B cell (primary cell): Measurements from ENCODE around the gene FAM83B. TPM values are rescaled to one million over a fixed set of nuclear protein-coding genes. Genes with fewer than 3 reads are reported as not detected.

ENCODE experiments used
- ATAC-seq: fragments of 200-7000 bp; cut with Tn5 transposase; one replicate; pipeline ENCODE4 v1.10.0; 2021; ENCODE audit warnings: low read depth, mild to moderate bottlenecking, moderate number of reproducible peaks, moderate library complexity
- CTCF ChIA-PET: fragments of 350-600 bp; sonication (Branson Sonifier 250); formaldehyde crosslinking; loops from one replicate; lab custom pipeline; 2021; ENCODE audit warnings: antibody characterized with exemption, inconsistent platforms; lab: Charles Lee
- POLR2A ChIA-PET: fragments of 350-600 bp; sonication (Branson Sonifier 250); formaldehyde crosslinking; loops from one replicate; lab custom pipeline; 2021; ENCODE audit warnings: antibody characterized with exemption; lab: Charles Lee
- DNase-seq: peaks from one replicate; pipeline ENCODE4 v3.0.0; 2013
- H2AFZ ChIP-seq: 2 replicates; pipeline ENCODE4 v1.6.1; 2012; ENCODE audit warnings: mild to moderate bottlenecking, low read depth, low read length; ENCODE audit not compliant: insufficient read depth, poor library complexity, severe bottlenecking
- H3K27ac ChIP-seq, 2 donors: 1 replicate in 1 of 2; 2 replicates in 1 of 2; pipeline ENCODE4 v1.5.1; 2012 to 2013; ENCODE audit warnings: low read length in 2 of 2, mild to moderate bottlenecking in 2 of 2, moderate library complexity in 1 of 2
- H3K27me3 ChIP-seq, 4 experiments: fragments of 200-600 bp in 1 of 4; sonication (generic) in 1 of 4; replicated peaks in 1 of 4; 1 replicate in 2 of 4; 2 replicates in 2 of 4; pipeline versions ENCODE4 v1.6.1 to v1.7.0; 2013 to 2016; ENCODE audit warnings: low read length in 3 of 4, mild to moderate bottlenecking in 2 of 4, mixed read lengths in 1 of 4, moderate library complexity in 1 of 4; ENCODE audit not compliant: insufficient read depth in 4 of 4, control insufficient read depth in 3 of 4; ENCODE audit errors: control extremely low read depth in 1 of 4
- H3K36me3 ChIP-seq, 2 experiments: replicated peaks in 1 of 2; 1 replicate in 1 of 2; 2 replicates in 1 of 2; pipeline versions ENCODE4 v1.6.1 to v1.7.1; 2013; ENCODE audit warnings: low read length in 1 of 2; ENCODE audit not compliant: insufficient read depth in 2 of 2, control insufficient read depth in 1 of 2; ENCODE audit errors: control extremely low read depth in 1 of 2, extremely low read depth in 1 of 2
- H3K4me1 ChIP-seq, 2 donors: fragments of 200-600 bp in 1 of 2; sonication (generic) in 1 of 2; 1 replicate in 1 of 2; 2 replicates in 1 of 2; pipeline versions ENCODE4 v1.5.1 to v1.6.1; 2013 to 2017; ENCODE audit warnings: low read length in 2 of 2; ENCODE audit not compliant: control insufficient read depth in 2 of 2, insufficient read depth in 2 of 2
- H3K4me2 ChIP-seq: replicated peaks from 2 replicates; pipeline ENCODE3; 2012; ENCODE audit warnings: mild to moderate bottlenecking, low read depth, low read length; ENCODE audit not compliant: poor library complexity, severe bottlenecking
- H3K4me3 ChIP-seq, 5 experiments: fragments of 200-600 bp in 1 of 5; sonication (generic) in 1 of 5; 1 replicate in 3 of 5; 2 replicates in 2 of 5; pipeline versions ENCODE4 v1.5.1 to v1.7.0; 2011 to 2016; ENCODE audit warnings: low read length in 4 of 5, mild to moderate bottlenecking in 4 of 5, low read depth in 2 of 5, control low read depth in 1 of 5, moderate library complexity in 1 of 5; ENCODE audit not compliant: insufficient read depth in 1 of 5; ENCODE audit errors: control extremely low read depth in 1 of 5, extremely low read depth in 1 of 5
- H3K79me2 ChIP-seq: fragments of 200-600 bp; sonication (generic); one replicate; pipeline ENCODE4 v1.6.0; 2016; ENCODE audit warnings: low read length; ENCODE audit not compliant: control insufficient read depth, insufficient read depth
- H3K9ac ChIP-seq: fragments of 200-600 bp; sonication (generic); 2 replicates; pipeline ENCODE4 v1.6.1; 2017; ENCODE audit warnings: mild to moderate bottlenecking, low read length, moderate library complexity
- H3K9me3 ChIP-seq, 3 donors: one replicate each; pipeline versions ENCODE4 v1.6.1 to v1.7.1; 2013; ENCODE audit warnings: low read length in 2 of 3; ENCODE audit not compliant: control insufficient read depth in 2 of 3, insufficient read depth in 1 of 3; ENCODE audit errors: control extremely low read depth in 1 of 3
- H4K20me1 ChIP-seq: 2 replicates; pipeline ENCODE4 v1.6.0; 2012; ENCODE audit warnings: mild to moderate bottlenecking, low read length; ENCODE audit not compliant: insufficient read depth, control insufficient read depth, poor library complexity, severe bottlenecking
- H3K27ac Mint-ChIP-seq: one replicate; pipeline ENCODE4 v1.8.0; 2021; ENCODE audit warnings: mixed read lengths
- H3K27me3 Mint-ChIP-seq: one replicate; pipeline ENCODE4 v1.8.0; 2021; ENCODE audit warnings: mixed read lengths
- H3K4me1 Mint-ChIP-seq: one replicate; pipeline ENCODE4 v1.8.0; 2021; ENCODE audit warnings: mixed read lengths
- H3K4me3 Mint-ChIP-seq: one replicate; pipeline ENCODE4 v1.8.0; 2021; ENCODE audit warnings: mixed read lengths
- H3K9me3 Mint-ChIP-seq: one replicate; pipeline ENCODE4 v1.8.0; 2022; ENCODE audit warnings: mixed read lengths; ENCODE audit not compliant: insufficient read depth
- CTCF ChIP-seq: fragments of 200-600 bp; IDR thresholded peaks from one replicate; pipeline ENCODE4 v1.8.0; 2022; ENCODE audit warnings: antibody characterized with exemption, mild to moderate bottlenecking
- EZH2 ChIP-seq: IDR thresholded peaks from 2 replicates; pipeline ENCODE4 v1.6.1; 2012; ENCODE audit warnings: borderline replicate concordance, low read depth, mild to moderate bottlenecking, moderate library complexity, low read length; ENCODE audit not compliant: insufficient read depth, poor library complexity, severe bottlenecking
- WGBS: methylation state at CpG from one replicate; pipeline ENCODE4 v1.1.5; 2013; ENCODE audit warnings: missing lambda C conversion rate; ENCODE audit not compliant: insufficient coverage; 5-methylcytosine and 5-hydroxymethylcytosine counted together
- intact Hi-C: fragments of 100-400 bp; cut with micrococcal nuclease; formaldehyde crosslinking; loops from one replicate; pipeline ENCODE4 v1.10.0; 2022
- polyA plus RNA-seq: library from polyadenylated mRNA; depleted of rRNA; stranded (reverse); fragments of >200 nt; gene quantifications from 2 replicates; pipeline ENCODE4 v1.2.3, GENCODE V29; 2012
- total RNA-seq, 2 donors: library from RNA; stranded (reverse); fragments of 120-200 nt in 1 of 2; gene quantifications; 1 replicate in 1 of 2; 2 replicates in 1 of 2; pipeline versions ENCODE4 v1.2.3 to v1.2.4, GENCODE V29; 2013 to 2022

FAM83B gene
- total and polyA plus RNA-seq, 2 donors (not counting 1 experiment from before 2014, with no cell fraction given): not detected

GRCh38 chr6:54916858-54917257 lies 70.3 kb downstream of the FAM83B start:
- H3K27ac ChIP-seq: no peak overlapping the region
- POLR2A ChIA-PET: no interaction called here
- TF ChIP-seq CTCF (no peak), EZH2 (no peak)

GRCh38 chr6:54920628-54921027 lies 74.1 kb downstream of the FAM83B start:
- DNase-seq (no peak), ATAC-seq (no peak)
- no peaks in the 10 kb centered on the region for H3K36me3 ChIP-seq
- Mint-ChIP-seq H3K4me1 (no peaks in the 10 kb centered on the region), H3K9me3 (no peaks in the 10 kb centered on the region), H3K4me3 (no peak overlapping the region), H3K27me3 (no peaks in the 10 kb centered on the region), H3K27ac (no peak overlapping the region)
- H3K4me2 ChIP-seq: no peak overlapping the region
- CTCF ChIA-PET: no interaction called here
- no peaks in the 10 kb centered on the region for H4K20me1 ChIP-seq
- H3K27ac ChIP-seq: no peak overlapping the region
- POLR2A ChIA-PET: no interaction called here
- intact Hi-C loops: no loop called here
- no peaks in the 10 kb centered on the region for H3K4me1 ChIP-seq
- no peak overlapping the region for H3K9ac ChIP-seq
- no peak for TF ChIP-seq EZH2
- TF ChIP-seq CTCF: no peak
- H3K4me3 ChIP-seq: no peak overlapping the region
- no peaks in the 10 kb centered on the region for H3K79me2 ChIP-seq
- no peak overlapping the region for H2AFZ ChIP-seq
- no CpG with 5 or more reads among the region's 1 CpG for WGBS
- H3K27me3 ChIP-seq: no peaks in the 10 kb centered on the region
- H3K9me3 ChIP-seq: no peaks in the 10 kb centered on the region

More at GRCh38 chr6:54916858-54917257, 70.3 kb downstream of the FAM83B start:
- Histone ChIP-seq H4K20me1 (no peaks in the 10 kb centered on the region), H3K4me1 (no peaks in the 10 kb centered on the region), H3K4me2 (no peak overlapping the region), H3K36me3 (no peaks in the 10 kb centered on the region), H3K9me3 (no peaks in the 10 kb centered on the region), H3K9ac (no peak overlapping the region), H3K27me3 (no peaks in the 10 kb centered on the region), H3K4me3 (no peak overlapping the region), H2AFZ (no peak overlapping the region), H3K79me2 (no peaks in the 10 kb centered on the region)
- intact Hi-C loops: no loop called here
- Mint-ChIP-seq H3K27ac (no peak overlapping the region), H3K9me3 (no peaks in the 10 kb centered on the region), H3K4me1 (no peaks in the 10 kb centered on the region), H3K27me3 (no peaks in the 10 kb centered on the region), H3K4me3 (no peak overlapping the region)
- ATAC-seq: no peak
- CTCF ChIA-PET: no interaction called here
- no peak for DNase-seq
